GM21423 (cell line): ENCODE measurements around the gene TXNRD1.

Experiments
- ATAC-seq: cut with Tn5 transposase; IDR thresholded peaks from one replicate; pipeline ENCODE4 v1.9.1; 2021; ENCODE audit warnings: mild to moderate bottlenecking, moderate library complexity; ENCODE audit not compliant: unreplicated experiment

TXNRD1 gene

GRCh38 chr12:104360157-104360556 lies 144.6 kb downstream of the TXNRD1 start:
- no peak for ATAC-seq

- ATAC-seq = no peak
Measured at GRCh38 chr12:104360983-104361707, 145.6 kb downstream of the TXNRD1 start.

GRCh38 chr12:104365921-104366410 lies 150.4 kb downstream of the TXNRD1 start:
- no peak for ATAC-seq

- ATAC-seq = no peak
Measured at GRCh38 chr12:104369708-104370107, 154.1 kb downstream of the TXNRD1 start.

- ATAC-seq = no peak
Measured at GRCh38 chr12:104371043-104371870, 155.7 kb downstream of the TXNRD1 start.

- ATAC-seq = no peak
Measured at GRCh38 chr12:104372061-104372720, 156.6 kb downstream of the TXNRD1 start.

- ATAC-seq = no peak
Measured at GRCh38 chr12:104372721-104373335, 157.2 kb downstream of the TXNRD1 start.

GRCh38 chr12:104374071-104374470 lies 158.5 kb downstream of the TXNRD1 start:
- no peak for ATAC-seq

- ATAC-seq = no peak
Measured at GRCh38 chr12:104374806-104375205, 159.2 kb downstream of the TXNRD1 start.

GRCh38 chr12:104375775-104376174 lies 160.2 kb downstream of the TXNRD1 start:
- no peak for ATAC-seq

- no peak for ATAC-seq
Measured at GRCh38 chr12:104376650-104377513, 161.3 kb downstream of the TXNRD1 start.

- ATAC-seq = no peak
Measured at GRCh38 chr12:104377514-104377812, 161.9 kb downstream of the TXNRD1 start.

- ATAC-seq = no peak
Measured at GRCh38 chr12:104378427-104378826, 162.8 kb downstream of the TXNRD1 start.

GRCh38 chr12:104381341-104381730 lies 165.8 kb downstream of the TXNRD1 start:
- no peak for ATAC-seq

- no peak for ATAC-seq
Measured at GRCh38 chr12:104381731-104382480, 166.3 kb downstream of the TXNRD1 start.

- no peak for ATAC-seq
Measured at GRCh38 chr12:104384141-104384880, 168.7 kb downstream of the TXNRD1 start.

GRCh38 chr12:104385510-104385909 lies 169.9 kb downstream of the TXNRD1 start:
- ATAC-seq = no peak

GRCh38 chr12:104386461-104386860 lies 170.9 kb downstream of the TXNRD1 start:
- ATAC-seq = no peak

GRCh38 chr12:104387190-104387589 lies 171.6 kb downstream of the TXNRD1 start:
- ATAC-seq = no peak
